Posterior vena cava (tissue), 2 donors: ENCODE results near the gene DOK5. TPM values are rescaled to one million over a fixed set of nuclear protein-coding genes. Genes with fewer than 3 reads are reported as not detected.
"Not testable (repeated sequence)": the region's sequence is repeated elsewhere in the genome, so short reads cannot be mapped to it uniquely, and the experiment has no call there.

Source experiments
- DNase-seq: peaks from one replicate; pipeline ENCODE4 v3.0.0-alpha.2; 2020; ENCODE audit warnings: low spot score
- intact Hi-C, 2 donors: fragments of 100-400 bp; cut with DNase I; formaldehyde crosslinking; loops; one replicate each; pipeline versions ENCODE4 v1.14.1 to v1.14.2; 2022 to 2023
- total RNA-seq, 2 donors: library from RNA; stranded (reverse); fragmentation: NEBNext Ultra II Directional; extraction: Animal tissue kit (Norgen Biotek cat#: 25700); gene quantifications; one replicate each; pipeline ENCODE4 v1.2.1, GENCODE V29; 2021
- donor health status: DM: yes; HTN: yes; CAD: no.
- donor health status: DM: yes; HTN: yes; CAD: no.

The DOK5 gene
- total RNA-seq, 2 donors from 2014 or later, result 4.4 to 6.1 TPM

GRCh38 chr20:54468082-54468481, 7.3 kb upstream of the DOK5 start:
- no peak for DNase-seq
- intact Hi-C loops, result no loop called here

GRCh38 chr20:54469293-54469692, 6.1 kb upstream of the DOK5 start:
- intact Hi-C loops, result no loop called here
- DNase-seq, result no peak

GRCh38 chr20:54469952-54470351, 5.4 kb upstream of the DOK5 start:
- no peak for DNase-seq
- intact Hi-C loops, result no loop called here

DNA sequence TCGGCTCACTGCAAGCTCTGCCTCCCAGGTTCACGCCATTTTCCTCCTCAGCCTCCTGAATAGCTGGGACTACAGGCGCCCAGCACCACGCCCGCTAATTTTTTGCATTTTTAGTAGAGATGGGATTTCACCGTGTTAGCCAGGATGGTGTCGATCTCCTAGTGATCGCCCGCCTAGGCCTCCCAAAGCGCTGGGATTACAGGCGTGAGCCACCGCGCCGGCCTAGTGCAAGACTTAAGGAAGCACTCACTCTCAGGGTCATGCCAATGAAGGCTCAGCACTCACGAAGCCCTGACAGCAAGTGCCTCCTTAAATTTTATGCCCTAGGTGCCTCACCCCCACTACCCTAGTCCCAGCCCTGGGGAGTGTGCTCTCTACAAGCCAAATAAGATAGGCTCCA, 4.7 kb upstream of the DOK5 start:
- intact Hi-C loops, result no loop called here
- DNase-seq, result no peak

DNA sequence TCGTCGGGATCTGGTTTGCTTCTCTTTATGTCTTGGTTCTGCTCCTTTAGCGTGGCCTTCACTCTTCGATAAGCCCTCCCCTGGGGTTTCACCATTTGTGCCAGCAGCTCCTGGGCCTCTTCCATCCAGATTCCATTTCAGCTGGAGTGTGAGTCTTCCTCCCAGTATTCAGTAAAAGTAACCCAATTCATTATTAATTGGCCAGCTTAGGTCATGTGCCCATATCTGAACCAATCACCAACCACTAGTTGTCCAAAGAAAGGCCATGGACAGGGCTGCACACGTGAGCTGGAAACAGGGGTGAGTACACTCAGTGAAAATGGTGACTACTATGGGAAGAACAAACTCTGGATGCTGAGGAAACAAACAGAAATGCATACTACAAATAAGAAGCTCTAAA, 2.8 kb upstream of the DOK5 start:
- DNase-seq, result no peak
- intact Hi-C loops, result no loop called here

DNA sequence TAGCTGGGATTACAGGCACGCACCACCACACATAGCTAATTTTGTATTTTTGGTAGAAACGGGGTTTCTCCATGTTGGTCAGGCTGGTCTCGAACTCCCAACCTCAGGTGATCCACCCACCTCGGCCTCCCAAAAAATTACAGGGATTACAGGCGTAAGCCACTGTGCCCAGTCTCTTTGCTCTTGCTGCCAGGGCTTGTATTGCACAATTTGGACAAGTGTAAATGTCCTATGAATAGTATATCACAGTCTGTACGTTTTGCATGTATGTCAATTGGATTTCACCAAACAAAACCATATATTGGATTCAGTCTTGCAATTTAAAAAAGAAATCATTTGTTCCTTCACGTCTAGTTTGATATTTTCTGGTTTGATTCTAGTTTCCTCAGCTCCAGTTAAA, 2.1 kb upstream of the DOK5 start:
- intact Hi-C loops, result no loop called here
- no peak for DNase-seq

GRCh38 chr20:54474046-54474445, 1.3 kb upstream of the DOK5 start:
- DNase-seq, result no peak
- intact Hi-C loops, result no loop called here

GRCh38 chr20:54474866-54475265, 527 bp upstream of the DOK5 start:
- DNase-seq, result no peak
- intact Hi-C loops, result no loop called here

DNA sequence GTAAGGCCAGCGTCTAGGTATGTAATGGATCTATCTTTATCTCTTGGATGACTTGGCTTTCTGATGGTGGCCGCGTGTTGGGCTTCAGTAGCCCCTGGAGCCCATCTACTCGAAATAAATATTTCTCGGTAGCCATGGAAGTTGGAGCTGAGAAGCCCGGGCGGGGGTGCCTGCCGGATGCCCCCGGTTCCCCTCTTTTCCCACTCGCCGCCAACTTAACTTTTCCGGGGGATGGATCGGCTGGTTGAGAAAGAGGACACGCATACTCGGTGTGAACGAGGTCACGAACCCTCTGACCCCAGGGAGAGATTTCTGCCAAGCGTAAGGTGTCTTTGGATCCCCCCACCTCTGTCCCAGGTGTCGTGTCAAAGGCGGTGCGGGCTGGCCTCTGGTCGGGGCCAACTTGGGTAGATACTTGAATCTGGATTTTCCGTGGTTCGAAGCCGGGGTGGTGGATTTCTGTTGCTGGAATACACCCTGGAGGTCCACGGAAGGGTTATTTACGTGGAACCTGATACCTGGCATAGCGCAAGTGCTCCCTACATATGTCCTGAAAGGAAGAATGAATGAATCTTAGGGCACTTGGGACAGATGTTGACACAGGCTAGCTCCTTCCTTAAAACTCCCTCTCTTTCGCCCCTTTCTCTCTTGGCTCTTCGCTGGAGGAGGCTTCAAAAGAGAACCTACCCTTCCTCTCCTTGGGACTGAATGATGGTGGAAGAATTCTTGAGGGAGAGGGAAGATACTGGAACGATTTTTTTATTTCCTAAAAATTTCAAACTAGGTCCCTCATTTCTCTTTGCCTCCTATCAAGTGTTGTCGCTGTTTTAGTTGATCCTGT, 996 bp downstream of the DOK5 start:
- intact Hi-C loops, result no loop called here
- DNase-seq, result no peak

GRCh38 chr20:54477191-54477955, 2.0 kb downstream of the DOK5 start:
- DNase-seq, result no peak
- intact Hi-C loops, result no loop called here

DNA sequence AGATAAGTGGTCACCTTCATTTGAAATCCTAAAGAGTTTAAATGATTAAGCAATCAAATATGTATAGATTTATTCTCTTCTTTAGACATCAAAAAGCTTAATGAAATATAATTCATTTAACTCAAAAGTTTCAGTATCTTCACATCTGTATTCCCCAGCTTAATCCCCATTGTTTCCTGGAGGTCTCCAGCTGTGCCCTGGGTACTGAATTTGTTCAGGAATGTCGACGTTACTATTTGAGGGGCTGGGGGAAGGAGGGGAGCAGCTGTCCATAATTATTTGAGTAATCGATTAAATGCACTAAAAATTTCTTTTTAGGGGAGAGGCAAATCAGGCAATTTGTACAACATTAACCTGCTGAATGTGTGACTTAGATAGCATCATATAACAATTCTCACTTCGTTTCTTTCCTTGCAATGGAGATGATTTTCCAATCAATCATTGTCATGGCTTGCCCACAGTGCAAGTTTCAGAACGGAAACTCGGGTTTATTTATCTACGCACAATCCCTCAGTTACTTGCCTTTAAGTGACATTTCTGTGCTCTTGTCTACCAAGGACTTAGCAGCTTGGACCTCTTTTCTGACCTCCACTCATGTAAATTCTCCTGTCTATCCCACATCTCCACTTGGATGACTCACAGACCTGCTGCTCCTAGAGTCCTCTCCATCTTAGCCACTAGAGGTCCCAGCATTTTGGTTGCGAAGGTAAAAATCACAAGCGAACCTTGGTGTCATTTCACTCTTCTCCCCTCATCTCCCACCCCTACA, 3.9 kb downstream of the DOK5 start:
- intact Hi-C loops, result no loop called here
- no peak for DNase-seq

GRCh38 chr20:54479937-54480336, 4.5 kb downstream of the DOK5 start:
- intact Hi-C loops, result not testable (repeated sequence)

GRCh38 chr20:54481442-54481841, 6.0 kb downstream of the DOK5 start:
- intact Hi-C loops, result no loop called here
- no peak for DNase-seq

More at GRCh38 chr20:54479937-54480336, 4.5 kb downstream of the DOK5 start:
- DNase-seq, result not testable (repeated sequence)

- intact Hi-C loops, result no loop called here
- DNase-seq, result no peak
These were observed 10.2 kb downstream of the DOK5 start for GRCh38 chr20:54485631-54486030.

- intact Hi-C loops, result no loop called here
- no peak for DNase-seq
These were observed 11.2 kb downstream of the DOK5 start for GRCh38 chr20:54486585-54486984.

DNA sequence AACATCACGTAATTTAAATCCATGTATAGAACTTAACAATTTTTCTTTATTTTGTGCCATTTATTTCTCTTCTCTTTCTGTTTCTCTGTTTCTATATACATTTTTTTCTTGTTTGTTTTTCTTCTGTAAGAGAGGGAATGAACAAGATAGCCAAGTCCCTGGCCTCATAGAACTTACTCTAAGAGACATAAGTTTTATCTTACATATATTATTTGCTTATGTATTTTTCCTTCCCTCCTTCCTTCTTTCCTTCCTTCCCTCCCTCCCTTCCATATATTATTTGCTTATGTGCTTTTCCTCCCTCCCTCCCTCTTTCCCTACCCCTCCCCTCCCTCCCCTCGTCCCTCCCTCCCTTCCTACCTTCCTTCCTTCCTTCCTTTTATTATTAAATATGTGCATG, 13.0 kb downstream of the DOK5 start:
- DNase-seq, result no peak
- intact Hi-C loops, result no loop called here

- no peak for DNase-seq
- intact Hi-C loops, result loop anchor here in 1 of 2 donors (10.0 kb wide), 1 partner anchor 47 kb away; no protein-coding TSS in a partner anchor
These were observed 16.1 kb downstream of the DOK5 start for GRCh38 chr20:54491506-54491905.

GRCh38 chr20:54494303-54495006, 19.1 kb downstream of the DOK5 start:
- intact Hi-C loops, result loop anchor here in 1 of 2 donors (10.0 kb wide), 1 partner anchor 50 kb away; no protein-coding TSS in a partner anchor
- DNase-seq, result no peak
